Peyer's patch (tissue), 4 donors: ENCODE data around the gene RPS3A. TPM values are rescaled to one million over a fixed set of nuclear protein-coding genes. Genes with fewer than 3 reads are reported as not detected.

Experiments
- DNase-seq, 3 donors: peaks; one replicate each; pipeline ENCODE4 v3.0.0-alpha.2; 2017 to 2019
- H3K27ac ChIP-seq, 4 donors: fragments of 200-600 bp; sonication (generic); one replicate each; pipeline ENCODE4 v1.5.1; 2016 to 2019
- H3K27me3 ChIP-seq, 2 donors: fragments of 200-600 bp; sonication (generic); one replicate each; pipeline ENCODE4 v1.5.1; 2019
- H3K36me3 ChIP-seq, 3 donors: fragments of 200-600 bp; sonication (generic); one replicate each; pipeline ENCODE4 v1.5.1; 2016 to 2019
- H3K4me1 ChIP-seq, 4 donors: fragments of 200-600 bp; sonication (generic); one replicate each; pipeline ENCODE4 v1.5.1; 2016 to 2019
- H3K4me3 ChIP-seq, 4 donors: fragments of 200-600 bp; sonication (generic); 1 replicate in 3 of 4; 2 replicates in 1 of 4; pipeline ENCODE4 v1.5.1; 2016 to 2019; ENCODE audit warnings: mild to moderate bottlenecking in 1 of 4
- H3K9me3 ChIP-seq, 4 donors: fragments of 200-600 bp; sonication (generic); one replicate each; pipeline ENCODE4 v1.5.1; 2016 to 2019; ENCODE audit warnings: mild to moderate bottlenecking in 1 of 4
- POLR2A ChIP-seq, 2 donors: fragments of 450-650 bp; IDR thresholded peaks; one replicate each; pipeline ENCODE4 v1.5.1; 2017; ENCODE audit warnings: antibody characterized with exemption in 2 of 2, mild to moderate bottlenecking in 2 of 2, moderate library complexity in 2 of 2
- total RNA-seq, 4 donors: library from RNA; depleted of rRNA; stranded (reverse); fragments of >200 nt; gene quantifications; one replicate each; pipeline ENCODE4 v1.1.0, GENCODE V29; 2016
- TF ChIP-seq, protein P1 (sequence below), 6 experiments: fragments of 450-650 bp in 4 of 6; fragments of 200-600 bp in 2 of 6; sonication (generic) in 1 of 6; IDR thresholded peaks; one replicate each; pipeline ENCODE4 v1.5.1; 2017 to 2019; ENCODE audit warnings: antibody characterized with exemption in 6 of 6, mild to moderate bottlenecking in 3 of 6, moderate library complexity in 1 of 6

The RPS3A gene
- total RNA-seq, 4 donors from 2014 or later: 879 to 3,561 (median 1,074) TPM

DNA sequence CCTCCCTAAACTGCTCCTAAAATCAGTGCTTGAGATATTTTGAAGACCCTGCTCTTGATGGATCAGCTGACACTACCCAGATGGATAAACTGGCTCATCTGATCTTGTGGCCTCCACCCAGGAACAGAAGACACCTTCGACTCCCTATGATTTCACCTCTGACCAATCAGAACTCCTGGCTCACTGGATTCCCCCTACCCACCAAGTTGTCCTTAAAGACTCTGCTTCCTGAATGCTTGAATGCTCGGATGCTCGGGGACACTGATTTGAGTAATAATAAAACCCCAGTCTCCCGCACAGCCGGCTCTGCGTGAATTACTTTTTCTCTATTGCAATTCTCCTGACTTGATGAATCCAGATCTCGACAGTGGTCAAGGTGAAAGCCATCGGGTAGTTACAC lies 12.0 kb upstream of the RPS3A start:
- Histone ChIP-seq H3K4me3 (no peak overlapping the region), H3K9me3 (no peaks in the 10 kb centered on the region), H3K27me3 (no peaks in the 10 kb centered on the region), H3K27ac (no peak overlapping the region), H3K36me3 (no peaks in the 10 kb centered on the region), H3K4me1 (no peaks in the 10 kb centered on the region)
- no peak for DNase-seq
- TF ChIP-seq POLR2A (IDR thresholded peaks at IDR 0.05): no peak
- TF ChIP-seq, protein P1, sequence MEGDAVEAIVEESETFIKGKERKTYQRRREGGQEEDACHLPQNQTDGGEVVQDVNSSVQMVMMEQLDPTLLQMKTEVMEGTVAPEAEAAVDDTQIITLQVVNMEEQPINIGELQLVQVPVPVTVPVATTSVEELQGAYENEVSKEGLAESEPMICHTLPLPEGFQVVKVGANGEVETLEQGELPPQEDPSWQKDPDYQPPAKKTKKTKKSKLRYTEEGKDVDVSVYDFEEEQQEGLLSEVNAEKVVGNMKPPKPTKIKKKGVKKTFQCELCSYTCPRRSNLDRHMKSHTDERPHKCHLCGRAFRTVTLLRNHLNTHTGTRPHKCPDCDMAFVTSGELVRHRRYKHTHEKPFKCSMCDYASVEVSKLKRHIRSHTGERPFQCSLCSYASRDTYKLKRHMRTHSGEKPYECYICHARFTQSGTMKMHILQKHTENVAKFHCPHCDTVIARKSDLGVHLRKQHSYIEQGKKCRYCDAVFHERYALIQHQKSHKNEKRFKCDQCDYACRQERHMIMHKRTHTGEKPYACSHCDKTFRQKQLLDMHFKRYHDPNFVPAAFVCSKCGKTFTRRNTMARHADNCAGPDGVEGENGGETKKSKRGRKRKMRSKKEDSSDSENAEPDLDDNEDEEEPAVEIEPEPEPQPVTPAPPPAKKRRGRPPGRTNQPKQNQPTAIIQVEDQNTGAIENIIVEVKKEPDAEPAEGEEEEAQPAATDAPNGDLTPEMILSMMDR (IDR thresholded peaks at IDR 0.05): no peak

DNA sequence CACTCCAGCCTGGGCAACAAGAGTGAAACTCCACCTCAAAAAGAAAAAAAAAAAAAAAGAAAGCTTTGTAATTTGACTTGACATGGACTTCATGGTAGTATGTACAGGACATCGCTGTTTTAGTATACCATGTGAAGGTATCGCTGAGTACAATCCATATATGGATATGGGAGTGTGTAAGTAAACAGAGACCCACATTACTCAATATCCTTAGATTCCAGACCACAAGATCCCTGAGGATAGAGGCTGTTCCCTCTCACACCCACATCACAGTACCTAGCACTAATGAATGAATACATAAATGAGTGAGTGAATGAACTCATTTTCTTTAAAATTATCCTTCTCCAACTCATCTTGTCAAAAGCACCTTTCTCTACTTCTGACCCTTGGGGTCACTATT lies 8.4 kb upstream of the RPS3A start:
- TF ChIP-seq, protein P1 (IDR thresholded peaks at IDR 0.05): no peak
- no peak for TF ChIP-seq POLR2A (IDR thresholded peaks at IDR 0.05)
- no peaks in the 10 kb centered on the region for H3K9me3 ChIP-seq
- H3K36me3 ChIP-seq: no peaks in the 10 kb centered on the region
- H3K27ac ChIP-seq: no peak overlapping the region
- H3K4me3 ChIP-seq: no peak overlapping the region
- H3K4me1 ChIP-seq: peaks cover 0 to 9% (median 0%) of the 10 kb centered on the region in 4 donors
- no peaks in the 10 kb centered on the region for H3K27me3 ChIP-seq
- no peak for DNase-seq

DNA sequence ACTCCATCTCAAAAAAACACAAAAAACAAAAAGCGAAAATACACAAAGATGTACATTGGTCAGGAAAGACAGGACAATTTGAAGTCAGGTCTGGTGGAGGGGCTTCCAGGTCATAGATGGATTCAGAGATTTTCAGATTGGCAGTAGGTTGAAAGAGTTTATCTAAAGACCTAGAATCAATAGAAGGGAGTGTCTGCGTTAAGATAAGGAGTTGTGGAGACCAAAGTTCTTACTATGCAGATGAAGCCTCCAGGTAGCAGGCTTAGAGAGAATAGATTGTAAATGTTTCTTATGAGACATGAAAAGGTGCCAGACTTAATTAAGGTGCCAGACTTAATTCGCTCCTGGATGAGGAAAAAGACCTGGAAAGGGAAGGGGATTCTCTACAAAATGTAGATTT lies 6.9 kb upstream of the RPS3A start:
- no peak overlapping the region for H3K4me3 ChIP-seq
- TF ChIP-seq, protein P1 (IDR thresholded peaks at IDR 0.05): no peak
- TF ChIP-seq POLR2A (IDR thresholded peaks at IDR 0.05): no peak
- H3K36me3 ChIP-seq: no peaks in the 10 kb centered on the region
- no peaks in the 10 kb centered on the region for H3K9me3 ChIP-seq
- no peak for DNase-seq
- no peak overlapping the region for H3K27ac ChIP-seq
- peaks cover 0 to 9% (median 0%) of the 10 kb centered on the region in 4 donors for H3K4me1 ChIP-seq
- no peaks in the 10 kb centered on the region for H3K27me3 ChIP-seq

DNA sequence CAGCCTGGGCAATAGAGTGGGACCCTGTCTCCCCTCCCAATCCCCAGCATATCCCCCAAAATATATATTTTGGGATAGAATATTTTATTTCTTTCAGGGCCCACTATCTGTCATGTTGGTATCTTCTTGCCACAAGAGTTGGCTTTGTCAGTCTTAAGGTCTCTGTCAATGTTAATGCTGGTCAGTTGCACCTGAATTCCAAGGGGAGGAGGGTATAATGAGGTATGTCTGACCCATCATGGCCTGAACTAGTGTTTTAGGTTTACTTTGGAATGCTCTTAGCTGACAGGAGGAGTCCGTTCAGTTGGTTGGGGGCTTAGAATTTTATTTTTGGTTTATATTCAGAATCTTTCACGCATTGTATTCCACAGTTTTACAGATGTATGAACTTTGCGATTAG lies 6.2 kb upstream of the RPS3A start:
- no peak for DNase-seq
- H3K27me3 ChIP-seq: no peaks in the 10 kb centered on the region
- TF ChIP-seq, protein P1 (IDR thresholded peaks at IDR 0.05): no peak
- TF ChIP-seq POLR2A (IDR thresholded peaks at IDR 0.05): no peak
- no peaks in the 10 kb centered on the region for H3K9me3 ChIP-seq
- no peaks in the 10 kb centered on the region for H3K36me3 ChIP-seq
- H3K4me3 ChIP-seq: no peak overlapping the region
- H3K4me1 ChIP-seq: peaks cover 0 to 9% (median 0%) of the 10 kb centered on the region in 4 donors
- no peak overlapping the region for H3K27ac ChIP-seq

DNA sequence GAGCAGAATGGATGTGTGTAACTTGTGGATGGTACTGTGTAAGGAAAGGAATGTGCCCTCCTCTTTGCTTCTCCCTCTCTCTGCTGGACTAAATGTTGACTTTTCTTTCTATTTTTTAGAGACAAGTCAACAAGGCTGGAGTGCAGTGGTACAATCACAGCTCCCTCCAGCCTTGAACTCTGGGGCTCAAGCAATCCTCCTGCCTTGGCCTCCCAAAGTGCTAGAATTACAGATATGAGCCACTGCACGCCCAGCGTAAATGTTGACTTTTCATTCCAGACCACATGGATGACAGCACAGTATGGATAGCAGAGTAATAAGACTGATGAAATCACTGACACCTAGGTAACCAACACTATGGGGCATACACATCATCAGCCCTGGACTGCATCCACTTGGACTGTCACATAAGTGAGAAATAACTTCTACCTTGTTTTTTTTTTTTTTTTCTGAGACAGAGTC lies 5.1 kb upstream of the RPS3A start:
- no peaks in the 10 kb centered on the region for H3K27me3 ChIP-seq
- no peaks in the 10 kb centered on the region for H3K36me3 ChIP-seq
- H3K27ac ChIP-seq: no peak overlapping the region
- H3K9me3 ChIP-seq: no peaks in the 10 kb centered on the region
- no peak overlapping the region for H3K4me3 ChIP-seq
- no peak for TF ChIP-seq POLR2A (IDR thresholded peaks at IDR 0.05)
- TF ChIP-seq, protein P1 (IDR thresholded peaks at IDR 0.05): no peak
- peaks cover 0 to 9% (median 0%) of the 10 kb centered on the region in 4 donors for H3K4me1 ChIP-seq
- no peak for DNase-seq

DNA sequence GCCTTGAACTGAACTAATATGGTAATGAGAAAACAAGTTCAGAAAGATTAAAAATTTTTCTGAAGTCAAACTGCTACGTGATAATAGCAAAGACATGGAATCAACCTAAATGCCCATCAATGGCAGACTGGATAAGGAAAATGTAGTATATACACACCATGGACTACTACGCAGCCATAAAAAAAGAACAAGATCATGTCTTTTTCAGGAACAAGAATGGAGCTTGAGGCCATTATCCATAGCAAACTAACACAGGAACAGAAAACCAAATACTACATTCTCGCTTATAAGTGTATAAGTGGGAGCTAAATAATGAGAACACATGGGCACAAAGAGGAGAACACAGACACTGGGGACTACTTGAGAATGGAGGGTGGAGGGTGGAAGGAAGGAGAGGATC lies 4.3 kb upstream of the RPS3A start:
- TF ChIP-seq, protein P1 (IDR thresholded peaks at IDR 0.05): no peak
- no peak for TF ChIP-seq POLR2A (IDR thresholded peaks at IDR 0.05)
- H3K4me3 ChIP-seq: no peak overlapping the region
- H3K36me3 ChIP-seq: no peaks in the 10 kb centered on the region
- peaks cover 0 to 9% (median 0%) of the 10 kb centered on the region in 4 donors for H3K4me1 ChIP-seq
- no peak overlapping the region for H3K27ac ChIP-seq
- no peaks in the 10 kb centered on the region for H3K9me3 ChIP-seq
- no peaks in the 10 kb centered on the region for H3K27me3 ChIP-seq
- no peak for DNase-seq
